Fibroblast of upper back skin (primary cell): Measurements from ENCODE around the gene PWWP2B.
A peak's percentile ranks its signal among the peaks of the same experiment; 100 is the strongest.

Source experiments
- DNase-seq: peaks from one replicate; pipeline ENCODE4 v3.0.0-alpha.2; 2013

The PWWP2B gene

DNA sequence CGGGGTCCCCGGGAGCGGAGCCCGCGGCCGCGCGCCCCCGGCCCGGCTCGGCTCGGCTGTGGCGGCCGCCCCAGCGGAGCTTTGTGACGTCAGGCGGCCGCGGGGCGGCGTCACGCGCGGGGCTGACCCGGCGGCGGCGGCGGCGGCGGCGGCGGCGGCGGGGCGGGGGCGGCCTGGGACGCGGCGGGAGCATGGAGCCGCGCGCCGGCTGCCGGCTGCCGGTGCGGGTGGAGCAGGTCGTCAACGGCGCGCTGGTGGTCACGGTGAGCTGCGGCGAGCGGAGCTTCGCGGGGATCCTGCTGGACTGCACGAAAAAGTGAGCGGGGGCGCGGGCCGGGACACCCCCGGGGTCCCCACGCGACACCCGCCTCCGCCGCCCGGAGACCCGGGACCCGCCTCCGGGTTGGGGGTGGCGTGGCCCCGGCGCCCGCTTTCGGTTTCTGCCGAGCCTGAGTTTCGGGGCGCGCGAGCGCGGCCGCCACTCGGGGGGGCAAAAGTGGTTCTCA lies at the start of gene PWWP2B:
Gene PWWP2B, plus strand, starts transcription at position 165 of the 506 bp plus-strand sequence. Its CDS starts 27 bp downstream, at position 192.
- peak; percentile 31 for DNase-seq

DNA sequence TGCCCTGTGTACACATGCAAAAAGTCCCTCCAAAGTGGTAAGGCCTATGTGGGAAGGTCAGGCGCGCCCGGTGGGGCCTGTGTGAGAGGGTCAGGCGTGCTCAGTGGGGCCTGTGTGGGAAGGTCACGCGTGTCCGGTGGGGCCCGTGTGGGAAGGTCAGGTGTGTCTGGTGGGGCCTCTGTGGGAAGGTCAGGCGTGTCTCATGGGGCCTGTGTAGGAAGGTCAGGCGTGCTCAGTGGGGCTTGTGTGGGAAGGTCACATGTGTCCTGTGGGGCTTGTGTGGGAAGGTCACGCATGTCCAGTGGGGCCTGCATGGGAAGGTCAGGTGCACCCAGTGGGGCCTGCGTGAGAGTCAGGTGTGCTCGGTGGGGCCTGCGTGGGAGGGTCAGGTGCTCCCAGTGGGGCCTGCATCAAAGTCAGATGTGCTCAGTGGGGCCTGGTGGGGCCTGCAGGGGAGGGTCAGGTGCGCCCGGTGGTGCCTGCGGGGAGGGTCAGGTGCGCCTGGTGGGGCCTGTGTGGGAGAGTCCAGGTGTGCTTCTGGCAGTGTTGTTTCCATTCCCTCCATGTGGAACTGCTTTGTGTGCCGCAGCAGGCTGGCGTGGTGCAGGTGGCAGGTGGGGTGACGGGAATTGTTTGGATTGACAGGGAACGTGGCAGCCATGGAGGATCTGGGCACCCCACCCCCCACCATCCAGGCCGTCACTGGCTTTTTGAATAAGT lies 49.6 kb upstream of the PWWP2B start:
- DNase-seq = no peak

DNA sequence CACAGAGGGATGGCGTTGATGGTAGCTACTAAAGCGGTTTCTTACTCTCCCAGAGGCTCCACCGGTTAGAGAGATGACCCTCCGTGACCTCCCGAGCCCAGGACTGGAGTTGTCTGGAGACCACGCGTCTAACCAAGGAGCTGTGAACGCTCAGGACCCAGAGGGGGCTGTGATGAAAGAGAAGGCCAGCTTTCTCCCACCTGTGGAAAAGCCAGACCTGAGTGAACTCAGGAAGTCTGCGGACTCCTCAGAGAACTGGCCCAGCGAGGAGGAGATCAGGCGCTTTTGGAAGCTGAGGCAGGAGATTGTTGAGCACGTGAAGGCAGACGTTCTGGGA lies 49.1 kb upstream of the PWWP2B start:
- DNase-seq = no peak

DNA sequence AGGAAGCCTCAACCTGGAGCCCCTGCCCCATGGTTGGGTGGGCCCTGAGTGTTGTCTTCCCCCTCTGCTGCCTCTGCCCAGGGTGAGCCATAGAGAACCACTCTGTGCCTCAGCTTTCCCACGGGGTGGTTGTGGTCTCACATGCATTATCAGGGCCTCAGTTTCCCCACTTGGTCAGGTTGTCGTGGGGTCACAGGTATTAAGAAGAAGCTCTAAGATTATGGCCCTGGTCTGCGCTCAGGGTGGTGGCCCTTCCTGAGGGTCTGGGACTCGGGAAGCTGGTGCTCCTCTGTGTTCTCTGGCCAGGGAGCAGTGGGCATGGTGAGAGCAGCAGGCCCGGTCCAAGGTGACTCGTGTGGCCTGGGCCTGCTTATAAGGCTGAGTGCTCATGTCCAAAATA lies 47.2 kb upstream of the PWWP2B start:
- no peak for DNase-seq

DNA sequence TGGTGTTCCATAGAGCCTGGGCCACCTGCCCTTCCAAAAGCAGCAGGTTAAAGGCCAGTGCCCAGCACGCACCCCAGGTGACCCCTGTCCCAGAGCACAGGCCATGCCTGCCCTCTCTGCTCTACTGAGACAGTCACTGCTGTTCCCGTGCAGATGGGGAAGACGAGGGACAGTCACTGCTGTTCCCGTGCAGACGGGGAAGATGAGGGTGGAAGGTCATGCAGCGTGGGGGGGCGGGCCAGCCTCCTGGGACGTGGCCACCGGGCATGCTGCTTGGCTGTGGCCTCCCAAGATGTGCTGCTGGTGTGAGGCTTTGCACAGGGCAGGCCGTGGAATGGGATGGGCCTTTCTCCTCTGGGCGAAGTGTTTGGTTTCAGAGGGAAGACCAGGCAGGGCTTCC lies 46.6 kb upstream of the PWWP2B start:
- no peak for DNase-seq

DNA sequence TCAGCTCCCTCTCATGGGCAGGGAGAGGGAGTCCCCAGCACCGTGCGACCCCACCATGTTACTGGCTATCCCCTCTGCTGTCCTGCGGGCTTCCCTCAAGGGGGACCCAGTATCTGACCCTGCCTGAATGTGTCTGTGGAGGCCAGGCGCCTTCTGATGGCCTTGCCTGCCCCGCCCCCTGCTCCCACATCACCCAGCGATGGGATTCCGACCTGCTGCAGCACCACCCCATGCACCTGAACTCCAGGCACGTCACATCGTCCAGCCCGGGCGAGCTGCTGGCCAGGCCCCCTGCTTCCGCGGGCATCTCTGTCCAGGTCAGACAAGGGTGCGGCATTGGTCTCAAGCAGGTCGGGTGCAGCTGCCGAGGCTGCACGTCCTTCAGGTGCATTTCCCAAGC lies 46.1 kb upstream of the PWWP2B start:
- DNase-seq = no peak

DNA sequence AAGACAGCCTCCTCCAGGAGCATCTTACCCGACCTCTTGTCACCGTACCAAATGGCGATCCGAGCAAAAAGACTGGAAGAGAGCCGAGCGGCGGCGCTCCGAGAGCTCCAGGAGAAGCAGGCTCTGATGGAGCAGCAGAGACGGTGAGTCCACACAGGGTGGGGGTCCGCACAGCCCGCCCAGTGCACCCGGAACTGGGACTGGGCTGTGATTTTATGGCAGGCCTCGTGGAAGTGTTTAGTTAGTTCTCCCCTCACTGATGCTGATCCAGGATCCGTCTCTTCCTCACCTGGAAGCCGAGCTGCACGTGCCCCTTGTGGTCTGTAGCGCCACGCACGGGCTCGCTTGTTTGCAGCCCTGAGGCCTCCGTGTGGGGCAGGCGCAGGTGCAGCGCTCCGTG lies 45.4 kb upstream of the PWWP2B start:
- no peak for DNase-seq

DNA sequence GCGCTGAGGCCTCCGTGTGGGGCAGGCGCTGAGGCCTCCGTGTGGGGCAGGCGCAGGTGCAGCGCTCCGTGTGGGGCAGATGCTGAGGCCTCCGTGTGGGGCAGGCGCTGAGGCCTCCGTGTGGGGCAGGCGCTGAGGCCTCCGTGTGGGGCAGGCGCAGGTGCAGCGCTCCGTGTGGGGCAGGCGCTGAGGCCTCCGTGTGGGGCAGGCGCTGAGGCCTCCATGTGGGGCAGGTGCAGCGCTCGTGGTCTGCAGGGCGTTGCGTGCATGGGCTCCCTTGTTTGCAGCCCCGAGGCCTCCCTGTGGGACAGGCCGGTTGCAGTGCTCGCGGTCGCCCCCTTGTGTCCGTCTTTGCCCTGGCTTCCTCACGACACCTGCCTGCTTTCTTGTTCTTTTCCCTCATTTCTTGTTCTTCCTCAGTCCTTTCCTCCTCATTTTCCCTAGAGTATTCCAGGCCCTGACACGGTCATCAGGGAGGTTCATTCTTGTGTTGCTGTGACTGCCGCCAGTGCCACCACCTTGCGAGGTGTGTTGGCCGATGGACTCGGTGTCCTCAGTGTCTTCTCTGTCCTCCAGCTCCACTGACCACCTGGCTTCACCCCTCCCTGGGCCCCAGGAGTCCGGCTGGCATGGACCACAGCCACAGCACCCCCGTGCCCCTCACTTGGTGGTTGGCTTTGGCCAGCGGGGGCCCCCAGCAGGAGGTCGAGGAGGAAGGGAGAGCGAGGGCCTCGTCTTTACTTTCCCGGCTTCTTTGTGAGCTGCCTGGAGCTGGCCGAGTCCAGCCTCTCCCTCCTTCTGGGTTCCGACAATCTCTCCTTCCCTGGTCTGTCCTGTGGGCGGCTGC lies 44.3 kb upstream of the PWWP2B start:
- DNase-seq = peak; percentile 29

DNA sequence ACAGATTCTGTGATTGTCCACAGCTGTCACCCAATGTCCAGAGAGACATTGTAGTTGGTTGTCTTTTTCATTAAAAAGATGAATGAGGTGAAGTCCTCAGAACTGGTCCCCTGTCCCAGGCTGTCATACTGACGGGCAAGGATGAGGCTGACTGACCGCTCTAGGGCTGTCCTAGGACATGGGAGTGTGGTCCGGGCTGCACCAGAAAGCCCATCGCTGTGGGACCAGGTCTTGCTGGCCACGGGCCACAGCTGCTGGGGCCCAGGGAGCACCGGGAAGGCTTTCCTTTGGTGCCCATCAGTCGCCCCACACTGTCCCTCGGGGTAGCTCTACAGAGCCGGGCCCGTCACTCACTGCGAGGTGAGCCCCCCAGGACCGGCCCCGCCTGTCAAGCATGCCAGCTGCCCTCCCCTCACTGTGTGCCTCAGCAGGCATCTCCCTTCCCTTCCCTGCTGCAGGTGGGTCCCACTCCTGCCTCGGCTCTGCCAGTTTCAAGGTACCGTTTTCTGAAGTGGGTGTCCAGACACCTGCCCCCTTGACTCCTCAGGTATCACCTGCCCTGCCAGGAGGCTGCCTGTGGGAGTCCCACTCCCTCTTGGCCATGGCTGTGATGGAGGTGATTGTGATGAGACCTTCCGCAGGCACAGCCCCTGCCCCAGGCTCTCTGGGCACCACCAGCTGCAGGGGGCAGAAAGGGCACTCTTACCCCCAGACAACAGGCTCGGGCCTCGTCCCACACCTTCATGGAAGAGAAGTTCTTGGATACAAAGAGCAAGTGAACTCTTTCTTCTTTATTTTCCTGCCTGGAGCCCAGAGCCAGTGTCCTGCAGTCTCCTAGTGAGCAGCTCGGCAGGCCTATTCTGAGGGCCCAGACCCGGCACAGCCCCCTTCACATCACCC lies 43.3 kb upstream of the PWWP2B start:
- no peak for DNase-seq

DNA sequence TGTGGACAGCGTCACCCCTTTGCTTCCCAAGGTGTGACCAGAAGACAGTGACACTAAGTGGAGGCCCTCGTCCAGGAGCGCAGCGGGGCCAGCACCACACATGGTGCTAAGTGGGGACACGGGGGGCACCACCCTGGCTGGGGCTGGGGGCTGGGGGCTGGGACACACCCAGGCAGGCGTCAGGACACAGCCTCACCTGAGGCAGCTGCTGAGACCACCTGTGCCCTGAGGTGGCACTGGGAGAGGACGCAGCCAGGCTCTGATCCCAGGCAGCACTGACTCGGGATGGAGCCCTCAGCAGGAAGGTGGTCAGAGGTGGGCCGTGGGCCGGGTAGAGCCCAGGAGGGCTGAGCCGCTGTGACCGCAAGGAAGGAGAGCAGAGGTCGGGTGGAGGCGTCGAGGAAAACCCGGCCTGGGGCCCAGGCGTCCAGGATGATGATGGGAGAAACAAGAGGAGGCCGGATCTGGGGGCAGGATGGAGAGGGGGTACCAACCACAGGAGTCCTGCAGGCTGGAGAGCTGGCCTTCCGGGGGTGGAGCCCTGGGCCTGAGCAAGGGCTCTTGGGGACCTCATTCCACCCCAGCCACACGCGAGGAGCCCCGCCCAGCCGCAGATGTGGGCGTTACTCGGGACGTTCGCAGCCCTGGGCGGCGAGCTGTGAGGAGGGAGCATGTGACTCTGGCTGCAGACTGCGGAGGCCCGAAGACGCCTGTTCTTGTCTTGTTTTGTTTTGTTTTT lies 42.5 kb upstream of the PWWP2B start:
- DNase-seq = no peak

DNA sequence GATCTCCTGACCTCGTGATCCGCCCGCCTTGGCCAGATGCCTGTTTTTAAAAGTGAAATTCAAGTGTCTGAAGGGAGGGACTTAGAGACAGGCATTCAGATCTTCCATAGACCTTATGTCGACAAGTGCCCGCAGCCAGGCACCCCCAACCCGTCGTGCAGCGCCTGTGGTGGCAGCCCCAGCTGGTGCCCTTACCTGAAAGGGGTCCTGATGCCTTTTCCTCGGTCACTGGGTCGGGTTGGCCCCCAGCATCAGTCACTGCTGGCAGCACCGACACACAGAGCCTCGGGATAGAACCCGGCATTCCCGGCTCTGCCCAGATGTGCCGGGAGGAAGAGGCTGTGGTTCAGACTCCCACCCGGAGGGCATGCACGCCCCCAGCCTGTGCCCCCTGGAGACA lies 41.7 kb upstream of the PWWP2B start:
- DNase-seq = no peak

DNA sequence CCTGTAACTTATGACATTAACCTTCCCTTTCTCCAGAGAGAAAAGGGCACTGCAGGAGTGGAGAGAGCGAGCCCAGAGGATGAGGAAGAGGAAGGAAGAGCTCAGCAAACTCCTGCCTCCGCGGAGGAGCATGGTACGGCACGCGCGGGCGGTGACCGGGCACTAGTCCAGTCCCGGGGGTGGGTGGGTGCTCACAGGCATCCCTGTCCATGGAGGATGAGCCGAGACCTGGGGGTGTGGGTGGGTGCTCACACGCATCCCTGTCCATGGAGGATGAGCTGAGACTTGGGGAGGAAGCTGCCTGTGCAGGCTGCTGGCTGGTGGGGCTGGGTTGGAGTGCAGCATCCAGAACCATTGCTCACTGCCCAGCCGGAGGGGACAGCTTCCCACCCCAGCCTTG lies 41.2 kb upstream of the PWWP2B start:
- no peak for DNase-seq

DNA sequence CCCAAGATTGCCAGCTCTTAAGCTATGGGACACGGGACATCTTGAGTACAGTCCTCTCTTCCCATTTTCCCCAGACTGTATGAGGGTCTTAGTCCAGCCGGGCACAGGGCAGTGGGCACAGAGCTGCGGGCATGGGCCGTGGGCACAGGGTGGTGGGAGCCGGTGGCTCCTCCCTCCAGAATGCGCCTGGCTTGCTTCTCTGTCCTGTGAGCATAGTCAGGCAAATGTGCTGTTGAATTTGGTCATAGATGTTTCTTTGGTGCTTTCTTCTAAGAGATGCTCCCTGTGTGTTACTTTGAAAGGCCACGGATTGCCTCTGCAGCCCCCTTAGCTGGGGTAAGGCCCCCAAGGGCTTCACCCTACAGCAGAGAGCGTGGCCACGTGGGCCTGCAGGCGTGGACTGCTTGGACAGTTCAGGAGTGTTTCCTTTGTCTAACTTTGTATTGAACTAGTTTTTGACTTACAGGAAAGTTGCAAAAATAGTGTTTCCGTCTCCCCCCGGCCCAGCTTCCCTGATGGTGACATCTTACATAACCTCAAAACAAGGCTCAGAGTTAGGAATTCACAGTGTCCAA lies 40.3 kb upstream of the PWWP2B start:
- no peak for DNase-seq

DNA sequence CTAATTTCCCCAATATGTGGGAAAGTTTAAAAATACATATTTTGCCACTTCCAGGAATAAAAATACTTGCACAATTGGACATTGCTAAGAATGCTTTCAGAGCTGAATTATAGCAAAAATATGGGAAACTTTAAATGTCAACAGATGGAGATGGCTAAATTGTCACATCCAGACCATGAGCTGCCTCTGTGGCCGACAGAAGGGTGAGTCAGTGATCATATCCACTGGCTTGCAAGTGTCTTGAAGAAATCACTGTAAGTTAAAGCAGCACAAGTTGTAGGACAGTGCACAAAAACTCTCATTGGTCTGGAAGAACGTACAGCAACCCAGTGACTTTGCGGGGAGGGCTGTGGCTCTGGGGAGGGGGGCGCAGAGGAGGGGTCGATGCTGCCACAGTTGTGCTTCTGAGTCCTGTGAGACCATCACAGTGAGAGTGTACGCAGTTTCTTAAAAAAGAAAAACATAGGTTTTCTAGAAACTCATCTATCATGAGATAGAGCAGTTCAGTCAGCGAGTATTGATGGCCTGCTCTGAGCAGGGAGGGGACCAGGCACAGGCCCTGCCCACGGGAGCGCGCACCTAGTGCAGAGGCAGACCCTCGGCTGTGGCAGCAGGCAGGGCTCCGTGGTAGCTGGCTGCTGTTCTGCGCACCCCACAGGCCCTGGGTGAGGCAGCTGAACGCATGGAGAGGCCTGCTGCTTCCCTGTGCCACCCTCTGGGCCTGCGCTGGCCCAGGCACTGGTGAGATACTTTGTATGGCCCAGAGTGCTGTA lies 39.5 kb upstream of the PWWP2B start:
- no peak for DNase-seq

DNA sequence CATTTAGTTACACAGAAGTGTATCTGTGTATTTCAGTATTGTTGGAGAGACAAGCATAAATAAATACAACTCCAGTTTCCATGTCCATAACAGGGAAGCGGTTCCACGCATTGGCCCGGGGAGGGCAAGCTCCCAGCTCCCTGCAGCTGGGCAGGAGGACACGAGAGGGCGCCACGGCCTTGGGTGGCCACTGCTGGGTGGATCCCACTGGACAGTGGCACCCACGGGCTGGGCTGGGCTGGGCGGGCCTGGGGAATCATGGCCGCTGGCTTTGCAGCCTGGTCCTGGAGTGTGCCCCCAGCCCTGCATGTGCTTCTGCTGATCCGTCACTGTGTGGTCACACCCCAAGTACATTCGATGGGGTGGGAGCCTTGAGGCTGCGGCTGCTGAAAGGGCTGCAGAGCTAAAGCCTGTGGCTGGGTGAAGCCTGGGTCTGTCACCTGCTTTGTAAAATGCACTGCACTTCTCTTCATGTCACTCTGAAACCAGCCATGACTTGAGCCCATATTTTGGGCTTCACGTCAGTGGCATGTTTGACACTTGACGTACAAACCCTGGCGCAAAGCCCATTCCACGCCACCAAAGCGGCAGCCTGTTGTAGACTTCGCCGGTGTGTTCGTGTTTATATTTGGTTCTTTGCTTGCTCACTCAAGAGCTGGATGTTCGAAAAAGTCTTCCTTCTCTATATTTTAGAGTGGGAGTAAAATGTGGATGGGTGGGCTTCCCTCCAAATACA lies 37.5 kb upstream of the PWWP2B start:
- no peak for DNase-seq

DNA sequence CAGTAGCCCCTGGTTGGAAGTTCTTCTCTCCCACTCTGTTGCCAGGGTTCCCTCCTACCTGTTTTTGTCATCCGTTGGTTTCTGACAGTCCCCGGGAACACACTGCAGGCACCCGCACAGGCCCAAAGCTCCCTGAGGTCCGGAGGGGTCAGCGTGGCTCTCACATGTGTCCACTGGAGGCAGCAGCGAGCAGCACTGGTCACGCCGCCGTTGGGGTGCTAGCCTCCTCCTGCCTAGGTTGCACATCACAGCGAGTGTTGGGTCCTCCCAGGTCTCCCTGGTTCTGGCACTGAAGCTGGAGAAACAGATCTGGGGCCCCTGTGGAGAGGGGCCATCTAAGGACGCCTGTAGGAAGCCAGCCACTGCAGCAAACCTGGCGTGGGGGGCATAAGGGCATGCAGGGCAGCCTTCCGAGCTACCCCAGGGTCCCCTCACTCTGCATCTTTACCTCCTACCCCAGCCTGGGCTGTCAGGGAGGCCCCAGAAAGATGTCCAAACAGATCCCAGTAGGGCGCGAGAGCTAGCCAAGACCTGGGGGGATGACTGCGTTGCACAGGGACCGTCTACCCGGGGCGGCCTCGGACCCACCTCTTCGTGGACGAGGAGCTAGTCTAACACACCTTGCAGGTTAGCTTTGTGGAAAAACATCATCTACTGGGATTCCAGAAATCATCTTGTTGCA lies 36.1 kb upstream of the PWWP2B start:
- no peak for DNase-seq

DNA sequence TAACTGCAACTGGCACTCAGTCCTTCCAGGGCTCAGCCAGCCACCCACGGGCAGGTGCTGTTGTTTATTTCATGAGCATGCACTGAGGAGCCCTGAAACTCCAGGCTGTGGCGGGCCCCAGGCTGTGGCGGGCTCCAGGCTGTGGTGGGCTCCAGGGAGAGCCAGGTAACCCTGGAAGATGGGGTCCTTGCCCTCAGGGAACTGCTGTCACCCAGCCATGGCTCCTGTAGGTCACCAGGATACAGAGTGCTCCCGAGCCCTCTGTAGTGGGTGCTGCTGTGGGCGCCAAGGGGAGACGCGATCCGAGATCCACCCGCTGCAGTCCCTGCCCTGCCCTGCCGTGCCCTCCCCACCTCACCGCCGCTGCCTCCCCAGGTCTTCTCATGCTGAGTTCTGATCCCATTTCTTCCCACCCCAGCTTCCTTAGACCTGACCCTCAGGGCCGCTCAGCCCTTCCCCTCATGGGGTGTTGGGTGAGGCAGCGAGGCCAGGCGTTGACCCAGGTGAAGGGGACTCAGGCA lies 35.4 kb upstream of the PWWP2B start:
- DNase-seq = no peak

DNA sequence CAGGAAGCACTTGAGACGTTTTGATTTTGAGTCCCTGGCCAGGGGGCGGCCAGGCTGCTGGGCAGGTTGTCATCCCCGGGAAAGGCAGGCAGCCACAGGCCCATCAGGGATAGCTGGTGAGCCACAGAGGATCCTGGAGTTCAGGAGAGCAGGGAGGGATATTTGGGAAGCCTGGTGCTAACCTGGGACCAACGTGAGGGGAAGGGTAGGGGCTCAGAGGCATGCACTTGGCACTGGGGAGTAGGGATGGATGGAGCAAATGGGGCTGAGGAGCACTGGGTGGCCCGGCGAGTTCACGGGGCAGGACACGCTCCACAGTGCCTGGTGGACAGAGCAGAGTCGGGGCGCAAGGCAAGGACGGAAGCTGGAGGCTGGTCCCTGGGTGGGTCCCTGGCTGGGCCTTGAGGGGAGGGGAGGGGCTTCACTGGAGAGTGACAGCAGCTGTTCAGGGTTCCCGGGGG lies 34.8 kb upstream of the PWWP2B start:
- DNase-seq = no peak

DNA sequence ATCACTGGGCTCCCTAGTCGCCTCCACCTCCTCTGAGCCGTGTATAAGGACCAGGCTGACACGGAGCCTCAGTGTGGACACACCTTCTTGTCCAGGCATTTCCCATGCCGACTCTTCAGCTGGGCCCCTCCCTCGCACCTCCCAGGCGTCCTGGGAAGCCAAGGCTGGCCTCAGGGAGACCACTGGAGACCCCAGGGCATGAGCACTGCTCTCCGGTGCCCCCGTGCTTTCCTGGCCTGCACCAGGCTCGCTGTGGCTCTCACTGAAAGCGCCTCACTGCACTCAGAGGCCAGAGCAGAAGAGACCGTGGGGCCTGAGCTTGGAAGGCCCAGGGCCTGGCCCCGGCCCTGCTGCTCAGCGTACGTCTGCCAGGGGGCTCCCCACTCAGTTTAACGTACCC lies 33.6 kb upstream of the PWWP2B start:
- no peak for DNase-seq
